NCI-H82 (cell line): ENCODE results near the gene STK24.

Experiments
- DNase-seq: peaks from one replicate; lab custom pipeline; 2025; lab: John Stamatoyannopoulos, UW

The STK24 gene

GRCh38 chr13:98489446-98490194 lies 87.3 kb downstream of the STK24 start:
- no peak for DNase-seq

- no peak for DNase-seq
Observed at GRCh38 chr13:98488736-98489135, 88.2 kb downstream of the STK24 start.

GRCh38 chr13:98487522-98487921 lies 89.4 kb downstream of the STK24 start:
- DNase-seq: no peak

GRCh38 chr13:98487016-98487415 lies 89.9 kb downstream of the STK24 start:
- DNase-seq: no peak

- DNase-seq: no peak
Observed at GRCh38 chr13:98486412-98486811, 90.5 kb downstream of the STK24 start.

- DNase-seq: no peak
Observed at GRCh38 chr13:98485561-98485960, 91.3 kb downstream of the STK24 start.

GRCh38 chr13:98484289-98485219 lies 92.4 kb downstream of the STK24 start:
- DNase-seq: peak; percentile 87

GRCh38 chr13:98483601-98484288 lies 93.2 kb downstream of the STK24 start:
- DNase-seq: no peak

- peak; percentile 41 for DNase-seq
Observed at GRCh38 chr13:98482476-98483444, 94.1 kb downstream of the STK24 start.

GRCh38 chr13:98480915-98481877 lies 95.7 kb downstream of the STK24 start:
- DNase-seq: peak; percentile 82

GRCh38 chr13:98479496-98480003 lies 97.4 kb downstream of the STK24 start:
- DNase-seq: no peak

- DNase-seq: peak; percentile 90
Observed at GRCh38 chr13:98478189-98479129, 98.4 kb downstream of the STK24 start.

GRCh38 chr13:98476538-98476966 lies 100.4 kb downstream of the STK24 start:
- no peak for DNase-seq

GRCh38 chr13:98476106-98476505 lies 100.8 kb downstream of the STK24 start:
- DNase-seq: no peak

- no peak for DNase-seq
Observed at GRCh38 chr13:98475522-98475921, 101.4 kb downstream of the STK24 start.

- no peak for DNase-seq
Observed at GRCh38 chr13:98474761-98475160, 102.1 kb downstream of the STK24 start.

- DNase-seq: no peak
Observed at GRCh38 chr13:98474292-98474691, 102.6 kb downstream of the STK24 start.

- DNase-seq: no peak
Observed at GRCh38 chr13:98473788-98474144, 103.1 kb downstream of the STK24 start.
